OCI-LY1 (cell line): ENCODE results near the gene GCN1.

Source experiments
- CTCF ChIP-seq: fragments of 200-600 bp; sonication (generic), shearing (Covaris generic); IDR thresholded peaks from 2 replicates; pipeline ENCODE4 v1.5.1; 2017; ENCODE audit warnings: mild to moderate bottlenecking, antibody characterized with exemption, low read length, moderate library complexity, mixed read lengths
- EZH2 ChIP-seq: fragments of 200-600 bp; sonication (generic), shearing (Covaris generic); IDR thresholded peaks from 2 replicates; pipeline ENCODE4 v1.8.0; 2017; ENCODE audit warnings: borderline replicate concordance, mixed run types, mild to moderate bottlenecking, antibody characterized with exemption, low read length, moderate library complexity, mixed read lengths

- TF ChIP-seq EZH2, result no peak
- TF ChIP-seq CTCF, result no peak
Observed at GRCh38 chr12:120093592-120094355, 100.7 kb downstream of the GCN1 start.
